ENCODE data around the gene NADK2.

GRCh38 chr5:36261186-36261585, 19.5 kb upstream of the NADK2 start:
- no peak for TF ChIP-seq POLR2A (IDR thresholded peaks at IDR 0.05)
- TF ChIP-seq CTCF (IDR thresholded peaks at IDR 0.05), result no peak
